BLaER1 treated with 17β-estradiol and CSF1 and Interleukin-3, amounts not matched to agents 10 nM and 100 nM (cell line): ENCODE measurements around the gene PLD5.

Experiments used
- H3K27ac ChIP-seq, 11 experiments: shearing (Covaris generic); formaldehyde crosslinking; 2 replicates each; pipeline ENCODE4 v1.8.1; 2022
- H3K27me3 ChIP-seq, 11 experiments: shearing (Covaris generic); formaldehyde crosslinking; 2 replicates each; pipeline ENCODE4 v1.8.1; 2022
- H3K36me3 ChIP-seq, 11 experiments: shearing (Covaris generic); formaldehyde crosslinking; 2 replicates each; pipeline ENCODE4 v1.8.1; 2022
- H3K4me1 ChIP-seq, 10 experiments: shearing (Covaris generic); formaldehyde crosslinking; 2 replicates each; pipeline ENCODE4 v1.8.1; 2022
- H3K4me2 ChIP-seq, 11 experiments: shearing (Covaris generic); formaldehyde crosslinking; 2 replicates each; pipeline ENCODE4 v1.8.1; 2022
- H3K4me3 ChIP-seq, 10 experiments: shearing (Covaris generic); formaldehyde crosslinking; 2 replicates each; pipeline ENCODE4 v1.8.1; 2022
- H3K9ac ChIP-seq, 11 experiments: shearing (Covaris generic); formaldehyde crosslinking; 2 replicates each; pipeline ENCODE4 v1.8.1; 2022
- H3K9me3 ChIP-seq, 11 experiments: shearing (Covaris generic); formaldehyde crosslinking; replicated peaks in 1 of 11; 2 replicates each; pipeline ENCODE4 v1.8.1; 2022
- H4K20me1 ChIP-seq, 11 experiments: shearing (Covaris generic); formaldehyde crosslinking; 2 replicates each; pipeline ENCODE4 v1.8.1; 2022
- Cebpa-rat ChIP-seq, 11 experiments: shearing (Covaris generic); IDR thresholded peaks; 2 replicates each; pipeline ENCODE4 v1.8.1; 2022

Gene PLD5

GRCh38 chr1:242055749-242056320 lies 468.7 kb downstream of the PLD5 start:
- Histone ChIP-seq H3K4me3 (no peak overlapping the region), H3K4me2 (no peak overlapping the region), H3K36me3 (no peaks in the 10 kb centered on the region), H3K4me1 (peaks cover 0 to 6% (median 0%) of the 10 kb centered on the region in 10 experiments; a peak in 1 of 20 replicates), H4K20me1 (no peaks in the 10 kb centered on the region), H3K27me3 (no peaks in the 10 kb centered on the region), H3K9ac (no peak overlapping the region), H3K27ac (no peak overlapping the region), H3K9me3 (peaks cover 0 to 5% (median 0%) of the 10 kb centered on the region in 11 experiments; a peak in 2 of 22 replicates)
- TF ChIP-seq Cebpa-rat (IDR thresholded peaks at IDR 0.05) = no peak

DNA sequence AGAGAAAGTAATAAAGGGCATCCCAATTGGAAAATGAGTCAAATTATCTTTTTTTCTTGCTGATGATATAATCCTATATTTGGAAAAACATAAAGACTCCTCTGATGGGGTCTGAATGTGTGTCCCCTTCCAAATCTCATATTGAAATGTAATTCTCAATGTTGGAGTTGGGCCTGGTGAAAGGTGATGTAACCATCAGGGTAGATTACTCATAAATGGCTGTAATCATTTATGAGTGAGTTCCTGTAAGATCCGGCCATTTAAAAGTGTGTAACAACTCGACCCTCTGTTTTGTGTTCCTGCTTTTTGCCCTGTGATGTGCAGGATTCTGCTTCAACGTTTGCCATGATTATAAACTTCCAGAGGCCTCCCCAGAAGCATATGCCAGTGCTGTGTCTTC lies 481.3 kb downstream of the PLD5 start:
- no peak overlapping the region for H3K9ac ChIP-seq
- H3K4me1 ChIP-seq = no peaks in the 10 kb centered on the region
- no peaks in the 10 kb centered on the region for H3K27me3 ChIP-seq
- no peak overlapping the region for H3K4me3 ChIP-seq
- TF ChIP-seq Cebpa-rat (IDR thresholded peaks at IDR 0.05) = no peak
- H3K4me2 ChIP-seq = no peak overlapping the region
- H3K9me3 ChIP-seq = peaks cover 0 to 12% (median 9%) of the 10 kb centered on the region in 11 experiments; a peak in 14 of 22 replicates
- no peaks in the 10 kb centered on the region for H4K20me1 ChIP-seq
- H3K27ac ChIP-seq = no peak overlapping the region
- H3K36me3 ChIP-seq = no peaks in the 10 kb centered on the region

DNA sequence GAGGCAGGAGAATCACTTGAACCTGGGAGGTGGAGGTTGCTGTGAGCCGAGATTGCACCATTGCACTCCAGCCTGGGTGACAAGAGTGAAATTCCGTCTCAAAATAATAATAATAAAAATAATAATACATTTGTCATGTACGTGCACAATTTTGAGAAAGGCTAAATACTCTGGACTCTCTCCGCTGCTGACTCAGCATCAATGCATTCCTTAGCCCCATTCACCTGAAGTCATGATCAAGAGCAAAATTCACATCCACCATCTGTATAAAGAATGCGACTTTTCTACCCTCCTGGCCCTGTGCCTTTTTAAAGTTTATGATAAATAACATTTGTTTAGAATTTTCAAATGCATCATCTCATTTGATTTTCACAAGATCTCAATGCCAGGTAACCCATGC lies 490.1 kb downstream of the PLD5 start:
- TF ChIP-seq Cebpa-rat (IDR thresholded peaks at IDR 0.05) = no peak

GRCh38 chr1:242033447-242033846 lies 491.1 kb downstream of the PLD5 start:
- no peaks in the 10 kb centered on the region for H3K27me3 ChIP-seq
- no peak overlapping the region for H3K9ac ChIP-seq
- no peak overlapping the region for H3K4me3 ChIP-seq
- H3K4me2 ChIP-seq = no peak overlapping the region
- no peaks in the 10 kb centered on the region for H3K36me3 ChIP-seq
- H4K20me1 ChIP-seq = no peaks in the 10 kb centered on the region
- H3K4me1 ChIP-seq = no peaks in the 10 kb centered on the region
- H3K27ac ChIP-seq = no peak overlapping the region
- H3K9me3 ChIP-seq = no peaks in the 10 kb centered on the region
- TF ChIP-seq Cebpa-rat (IDR thresholded peaks at IDR 0.05) = no peak

More for the DNA sequence above, 490.1 kb downstream of the PLD5 start:
- Histone ChIP-seq H4K20me1 (no peaks in the 10 kb centered on the region), H3K9ac (no peak overlapping the region), H3K9me3 (no peaks in the 10 kb centered on the region), H3K27me3 (no peaks in the 10 kb centered on the region), H3K27ac (no peak overlapping the region), H3K4me2 (no peak overlapping the region), H3K4me1 (no peaks in the 10 kb centered on the region), H3K36me3 (no peaks in the 10 kb centered on the region), H3K4me3 (no peak overlapping the region)
